Retinal pigment epithelial cell (primary cell): Measurements from ENCODE around the gene HMGA1.
"Not testable (repeated sequence)": the region's sequence is repeated elsewhere in the genome, so short reads cannot be mapped to it uniquely, and the experiment has no call there.

Experiments used
- DNase-seq: peaks from one replicate; pipeline ENCODE4 v3.0.0-alpha.2; 2010; ENCODE audit warnings: low read depth
- H3K4me3 ChIP-seq: 2 replicates; pipeline ENCODE4 v1.5.1; 2011; ENCODE audit warnings: mild to moderate bottlenecking, low read length, control low read depth, moderate library complexity
- TF ChIP-seq, protein P1 (sequence below): conservative IDR thresholded peaks from 2 replicates; pipeline ENCODE4 v1.5.1; 2011; ENCODE audit warnings: low read depth, low read length, control low read depth, inconsistent platforms

HMGA1 gene

GRCh38 chr6:34259529-34260069 is 22.9 kb downstream of the HMGA1 start:
- TF ChIP-seq, protein P1, sequence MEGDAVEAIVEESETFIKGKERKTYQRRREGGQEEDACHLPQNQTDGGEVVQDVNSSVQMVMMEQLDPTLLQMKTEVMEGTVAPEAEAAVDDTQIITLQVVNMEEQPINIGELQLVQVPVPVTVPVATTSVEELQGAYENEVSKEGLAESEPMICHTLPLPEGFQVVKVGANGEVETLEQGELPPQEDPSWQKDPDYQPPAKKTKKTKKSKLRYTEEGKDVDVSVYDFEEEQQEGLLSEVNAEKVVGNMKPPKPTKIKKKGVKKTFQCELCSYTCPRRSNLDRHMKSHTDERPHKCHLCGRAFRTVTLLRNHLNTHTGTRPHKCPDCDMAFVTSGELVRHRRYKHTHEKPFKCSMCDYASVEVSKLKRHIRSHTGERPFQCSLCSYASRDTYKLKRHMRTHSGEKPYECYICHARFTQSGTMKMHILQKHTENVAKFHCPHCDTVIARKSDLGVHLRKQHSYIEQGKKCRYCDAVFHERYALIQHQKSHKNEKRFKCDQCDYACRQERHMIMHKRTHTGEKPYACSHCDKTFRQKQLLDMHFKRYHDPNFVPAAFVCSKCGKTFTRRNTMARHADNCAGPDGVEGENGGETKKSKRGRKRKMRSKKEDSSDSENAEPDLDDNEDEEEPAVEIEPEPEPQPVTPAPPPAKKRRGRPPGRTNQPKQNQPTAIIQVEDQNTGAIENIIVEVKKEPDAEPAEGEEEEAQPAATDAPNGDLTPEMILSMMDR: no peak
- no peak overlapping the region for H3K4me3 ChIP-seq
- no peak for DNase-seq

GRCh38 chr6:34260576-34261267 is 24.0 kb downstream of the HMGA1 start:
- DNase-seq: no peak
- no peak overlapping the region for H3K4me3 ChIP-seq
- TF ChIP-seq, protein P1: no peak

DNA sequence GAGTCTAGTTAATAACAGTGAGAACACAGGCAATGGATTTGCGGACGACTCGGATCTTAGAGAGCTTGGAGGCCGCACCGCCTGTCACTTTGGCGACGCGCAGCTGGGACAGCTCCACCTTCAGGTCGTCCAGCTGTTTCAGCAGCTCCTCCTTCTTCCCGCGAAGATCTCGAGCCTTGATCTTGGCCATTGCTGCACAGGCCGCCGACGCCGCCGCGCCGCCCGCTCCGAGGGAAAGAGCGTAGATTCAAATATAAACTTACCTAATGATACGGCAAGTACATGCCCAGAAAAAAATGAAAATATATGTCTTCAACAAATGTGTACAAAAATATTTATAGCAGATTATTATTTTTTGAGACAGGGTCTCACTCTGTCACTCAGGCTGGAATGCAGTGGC is 26.8 kb downstream of the HMGA1 start:
- not testable (repeated sequence) for H3K4me3 ChIP-seq, DNase-seq

- no peak for DNase-seq
- TF ChIP-seq, protein P1: no peak
- no peak overlapping the region for H3K4me3 ChIP-seq
Observed at GRCh38 chr6:34267746-34268145, 31.1 kb downstream of the HMGA1 start.

DNA sequence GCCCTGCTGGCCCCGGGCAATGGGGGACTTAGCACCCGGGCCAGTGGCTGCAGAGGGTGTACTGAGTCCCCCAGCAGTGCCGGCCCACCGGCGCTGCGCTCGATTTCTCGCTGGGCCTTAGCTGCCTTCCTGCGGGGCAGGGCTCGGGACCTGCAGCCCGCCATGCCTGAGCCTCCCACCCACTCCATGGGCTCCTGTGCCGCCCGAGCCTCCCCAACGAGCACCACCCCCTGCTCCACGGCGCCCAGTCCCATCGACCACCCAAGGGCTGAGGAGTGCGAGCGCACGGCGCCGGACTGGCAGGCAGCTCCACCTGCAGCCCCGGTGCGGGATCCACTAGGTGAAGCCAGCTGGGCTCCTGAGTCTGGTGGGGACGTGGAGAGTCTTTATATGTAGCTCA is 32.5 kb downstream of the HMGA1 start:
- DNase-seq, H3K4me3 ChIP-seq: not testable (repeated sequence)

GRCh38 chr6:34269658-34270341 is 33.1 kb downstream of the HMGA1 start:
- H3K4me3 ChIP-seq, DNase-seq: not testable (repeated sequence)

GRCh38 chr6:34272013-34272926 is 35.6 kb downstream of the HMGA1 start:
- no peak for DNase-seq
- no peak overlapping the region for H3K4me3 ChIP-seq
- TF ChIP-seq, protein P1: no peak

- DNase-seq: no peak
- TF ChIP-seq, protein P1: no peak
- no peak overlapping the region for H3K4me3 ChIP-seq
Observed at GRCh38 chr6:34273242-34273805, 36.7 kb downstream of the HMGA1 start.
